Fibroblast of skin of abdomen (primary cell): ENCODE data around the gene TRHDE.
A peak's percentile ranks its signal among the peaks of the same experiment; 100 is the strongest.

Experiments
- DNase-seq: peaks from one replicate; pipeline ENCODE4 v3.0.0-alpha.2; 2013

The TRHDE gene

DNA sequence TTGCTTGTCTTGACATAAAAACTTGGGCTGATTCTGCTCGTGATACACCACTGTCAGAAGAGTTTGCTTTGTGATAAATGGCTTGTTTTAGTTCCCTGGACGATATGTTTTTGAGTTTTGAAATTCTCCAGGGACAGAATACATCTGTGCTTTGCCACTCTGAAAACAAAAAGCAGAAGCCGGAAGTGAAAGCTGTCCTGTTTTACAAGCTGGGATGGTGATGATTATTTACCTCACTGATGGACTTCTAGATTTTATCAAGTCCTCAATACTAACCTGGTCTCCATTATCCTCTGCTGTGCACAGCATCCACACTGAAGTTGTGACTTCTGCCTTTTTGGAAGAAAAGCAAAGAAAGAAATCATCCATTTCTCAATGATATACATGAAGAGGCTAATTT lies 251.6 kb downstream of the TRHDE start:
- DNase-seq, result no peak

DNA sequence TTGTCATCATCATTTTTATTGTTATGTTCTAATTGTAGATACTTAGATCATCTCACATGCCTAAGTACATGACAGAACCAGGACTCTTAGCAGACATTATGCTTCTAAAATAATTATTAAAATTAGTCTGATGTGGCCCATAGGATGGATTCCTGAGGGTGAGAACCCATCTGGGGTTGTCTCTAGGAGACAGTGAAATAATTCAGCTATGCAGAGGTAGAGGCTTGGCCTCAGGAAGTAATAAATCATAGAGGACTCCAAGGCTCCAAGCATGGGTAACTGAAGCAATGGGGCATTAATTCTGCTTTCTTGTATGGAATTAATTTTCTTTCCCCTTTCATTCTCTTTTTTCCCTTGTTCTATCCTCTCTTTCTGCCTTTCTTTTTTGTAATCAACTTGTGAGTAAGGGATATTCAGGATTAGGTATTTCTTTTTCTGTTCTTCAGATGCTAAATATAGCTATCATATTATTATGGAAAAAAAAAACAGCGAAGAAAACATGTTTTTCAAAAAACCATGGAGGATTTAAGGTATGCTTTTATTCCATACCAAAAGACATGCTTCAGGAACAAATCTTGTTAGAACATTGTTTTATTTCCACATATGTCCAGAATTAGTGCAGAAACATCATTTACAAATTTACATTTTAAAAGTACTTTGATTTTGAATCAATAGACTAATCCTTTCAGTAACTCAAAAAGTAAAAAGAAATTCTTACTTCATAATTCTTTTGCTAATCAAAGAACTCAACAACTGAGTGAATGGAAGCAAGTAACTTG lies 263.2 kb downstream of the TRHDE start:
- peak; percentile 41 for DNase-seq

DNA sequence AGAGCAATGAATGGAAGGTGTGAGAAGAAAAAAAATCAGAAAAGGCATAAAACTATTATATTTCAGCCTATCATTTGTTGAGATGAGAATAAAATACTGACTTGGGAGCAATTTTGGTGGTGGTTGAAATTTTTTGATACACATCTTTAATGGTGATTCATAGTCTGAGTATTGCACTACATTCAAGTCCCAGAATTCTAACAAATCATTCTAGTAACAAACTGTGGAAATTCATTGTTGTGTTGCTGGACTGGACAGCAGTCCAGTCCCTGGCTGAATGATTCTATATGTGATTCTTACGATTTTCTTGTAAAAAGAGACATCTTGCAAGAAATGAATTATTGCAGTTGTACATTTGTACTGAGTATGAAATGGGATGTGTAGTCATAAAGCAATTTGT lies 268.6 kb downstream of the TRHDE start:
- peak; percentile 82 for DNase-seq

DNA sequence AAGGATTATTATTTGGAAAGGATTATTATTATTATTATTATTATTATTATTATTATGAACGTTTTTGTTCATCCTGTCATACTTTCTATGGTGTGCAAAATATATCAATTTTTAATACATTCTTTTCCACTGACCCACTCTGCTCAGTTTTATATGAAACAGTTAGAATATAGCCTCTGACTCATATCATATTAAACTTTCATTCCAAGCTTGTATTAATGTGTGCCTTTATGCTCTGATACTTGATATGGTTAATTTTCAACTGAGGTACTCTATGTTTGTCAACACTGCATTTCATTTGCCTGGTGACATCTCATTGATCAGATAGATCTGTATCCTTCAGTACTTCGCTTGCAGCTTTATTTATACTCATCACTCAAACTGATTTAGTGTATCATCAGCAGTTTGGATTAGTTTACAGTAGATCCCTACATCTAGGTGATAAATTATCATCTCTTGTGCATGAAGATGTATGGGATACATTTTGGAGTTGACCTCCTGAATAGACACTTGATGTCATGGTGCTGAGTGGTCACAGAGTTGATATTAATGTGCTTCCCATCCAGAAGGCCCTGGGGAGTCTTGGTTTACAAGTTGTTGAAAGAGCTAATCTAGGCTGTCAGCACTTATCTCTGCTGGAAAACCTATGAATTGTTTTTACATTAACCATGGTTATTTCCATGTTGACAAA lies 271.8 kb downstream of the TRHDE start:
- DNase-seq, result peak; percentile 35

DNA sequence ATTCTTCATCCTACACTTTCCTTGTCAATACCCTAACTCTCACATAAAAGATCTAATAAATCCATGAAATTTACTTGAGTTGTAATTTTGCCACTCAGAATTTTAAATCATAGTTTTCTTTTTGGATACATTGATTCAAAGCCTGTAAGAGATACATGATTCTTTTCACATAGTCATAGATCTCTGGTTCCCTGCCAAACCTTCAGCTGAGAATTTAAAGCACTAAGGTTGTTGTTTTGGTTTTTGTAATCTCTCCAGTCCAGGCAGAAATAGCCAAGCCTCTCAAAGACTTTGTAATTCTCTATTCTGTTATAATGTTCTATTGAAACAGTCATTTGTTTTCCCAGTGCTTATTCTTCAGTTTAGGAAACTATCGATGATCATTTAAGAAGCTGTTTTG lies 273.9 kb downstream of the TRHDE start:
- DNase-seq, result peak; percentile 51

DNA sequence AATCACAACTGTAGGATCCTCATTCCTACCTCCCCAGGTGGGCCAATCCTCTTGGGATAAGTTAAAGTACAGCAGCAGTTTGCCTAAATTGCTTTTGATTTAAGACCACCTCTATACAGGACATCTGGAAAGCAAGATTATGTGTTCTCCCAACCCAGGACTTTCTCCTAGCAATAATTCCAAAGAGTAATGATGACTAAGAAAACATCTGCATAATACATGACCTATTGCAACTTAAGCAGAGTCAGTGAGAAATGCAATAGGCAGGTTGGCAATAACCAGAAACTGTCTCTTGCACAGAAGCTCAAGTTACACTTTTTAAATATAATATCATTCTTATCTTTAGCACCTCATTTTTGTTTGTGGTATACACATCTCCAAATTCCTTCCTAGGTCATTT lies 275.4 kb downstream of the TRHDE start:
- DNase-seq, result peak; percentile 61

DNA sequence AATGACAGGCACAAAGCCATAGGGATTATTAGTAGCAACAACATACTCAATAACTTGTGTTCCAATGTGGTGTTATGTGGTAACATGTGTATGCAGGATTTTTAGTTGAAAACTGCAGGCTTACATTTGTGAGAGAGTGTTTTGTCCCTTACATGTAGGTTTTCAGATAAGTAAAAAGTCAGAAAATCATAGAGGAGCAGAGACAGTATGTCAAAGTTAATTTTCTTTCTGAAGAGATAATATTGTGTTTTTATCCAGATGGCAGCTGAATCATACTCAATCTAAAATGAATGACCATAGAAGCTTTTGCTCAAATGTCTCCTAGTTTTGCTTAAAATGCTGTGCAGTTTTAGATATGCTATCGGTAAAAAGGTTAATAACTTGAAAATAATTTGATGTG lies 277.0 kb downstream of the TRHDE start:
- DNase-seq, result no peak

DNA sequence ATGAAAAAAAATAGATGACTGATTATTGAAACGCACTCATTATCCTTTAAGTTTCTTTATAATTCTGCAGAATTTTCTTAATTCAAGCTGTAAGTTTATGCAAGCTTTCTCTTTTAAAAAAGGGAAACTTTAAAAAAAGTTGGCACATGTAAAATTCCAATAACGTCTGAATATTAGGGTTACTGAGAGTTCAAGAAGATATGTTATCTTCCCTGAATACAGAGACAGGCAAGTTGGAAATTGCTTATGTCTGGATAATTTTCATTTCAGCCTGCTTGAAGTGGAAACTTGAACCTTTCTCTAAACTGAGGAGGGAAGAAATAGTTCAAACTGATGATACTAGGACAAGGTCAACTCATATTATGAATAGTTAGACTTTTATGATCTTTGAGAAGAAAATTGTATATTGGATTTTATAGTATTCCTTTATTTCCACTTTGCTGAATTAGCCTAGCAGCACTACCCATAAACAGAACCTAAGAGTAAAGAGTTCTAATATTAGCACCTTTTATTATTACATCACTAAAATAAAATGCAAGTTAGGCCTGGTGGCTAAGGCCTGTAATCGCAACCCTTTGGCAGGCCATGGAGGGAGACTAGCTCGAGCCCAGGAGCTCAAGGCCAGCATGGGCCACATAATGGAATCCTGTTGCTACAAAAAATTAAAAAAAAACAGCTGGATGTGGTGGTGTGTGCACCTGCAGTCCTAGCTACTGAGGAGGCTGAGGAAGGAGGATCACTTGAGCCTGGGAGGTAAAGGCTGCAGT lies 288.0 kb downstream of the TRHDE start:
- no peak for DNase-seq

DNA sequence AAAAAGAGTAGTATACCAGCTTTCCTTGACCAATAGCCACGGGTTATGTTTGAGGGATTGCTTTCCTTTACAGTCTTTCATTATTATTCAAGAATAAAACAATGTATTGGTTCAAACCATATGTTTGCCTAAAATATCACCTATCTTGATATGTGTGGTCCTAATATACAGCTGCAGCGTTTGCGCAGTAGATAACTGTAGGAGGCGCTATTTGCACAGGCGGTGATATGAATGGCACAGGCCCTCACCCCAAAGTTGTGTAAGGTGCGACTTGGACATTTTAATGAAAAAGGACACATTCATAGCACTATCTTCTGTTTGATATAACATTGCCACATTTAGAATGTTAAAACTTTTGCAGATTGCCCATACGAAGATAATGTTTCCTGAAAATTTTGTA lies 298.4 kb downstream of the TRHDE start:
- no peak for DNase-seq

DNA sequence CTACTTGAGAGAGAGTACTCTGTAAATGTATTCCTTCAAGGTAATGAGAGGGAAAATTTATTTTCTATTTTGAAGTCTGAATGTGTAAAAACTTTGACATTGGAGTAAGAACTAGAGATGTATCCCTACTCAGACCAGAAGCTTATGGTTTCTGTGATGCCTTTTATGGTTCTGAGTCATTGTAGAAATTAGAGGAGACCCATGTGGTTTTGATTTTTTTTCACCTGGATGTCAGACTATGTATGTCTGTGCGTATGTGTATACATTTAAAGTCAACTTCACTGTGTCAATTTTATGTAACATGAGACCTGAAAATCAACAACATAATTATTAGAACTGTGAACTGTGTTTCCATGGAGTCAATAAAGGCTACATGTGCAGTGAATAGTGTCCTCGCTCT lies 302.0 kb downstream of the TRHDE start:
- DNase-seq, result peak; percentile 50

DNA sequence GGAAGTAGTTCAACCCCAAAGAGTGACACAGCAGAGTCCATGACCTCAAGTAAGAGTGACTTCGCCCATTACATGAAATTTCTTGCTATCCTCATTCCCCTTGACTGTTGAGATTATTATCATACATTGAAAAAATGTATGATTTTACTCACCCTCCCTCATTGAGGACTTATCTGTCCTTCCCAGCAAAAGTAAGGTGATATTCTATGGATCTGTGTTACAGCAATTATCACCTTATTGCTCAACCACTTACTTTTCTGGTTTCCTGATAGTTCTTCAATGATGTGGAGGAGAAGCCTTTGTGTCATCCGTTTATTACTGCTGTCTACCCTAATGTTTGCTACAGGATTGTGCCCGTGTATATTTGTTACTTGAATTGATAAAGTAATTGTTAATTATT lies 306.2 kb downstream of the TRHDE start:
- no peak for DNase-seq

DNA sequence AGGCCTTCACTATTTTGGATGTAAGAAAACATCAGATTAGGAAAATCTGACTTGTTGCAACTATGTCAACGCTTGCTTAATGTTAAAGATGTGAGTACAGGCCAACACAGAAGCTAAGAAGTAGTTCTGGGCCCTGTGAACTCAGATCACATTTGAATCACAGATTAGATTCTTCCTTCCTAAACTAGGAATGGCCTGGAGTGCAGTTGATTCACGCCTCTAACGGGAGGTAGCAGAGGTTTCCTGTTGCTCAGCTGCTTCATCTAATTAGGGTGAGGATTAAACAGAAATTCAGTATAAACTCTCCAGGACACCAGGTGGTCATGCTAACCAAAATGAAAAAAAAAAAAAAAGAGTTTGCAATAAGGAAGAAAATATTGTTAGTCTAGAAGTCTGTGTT lies 314.3 kb downstream of the TRHDE start:
- DNase-seq, result no peak

DNA sequence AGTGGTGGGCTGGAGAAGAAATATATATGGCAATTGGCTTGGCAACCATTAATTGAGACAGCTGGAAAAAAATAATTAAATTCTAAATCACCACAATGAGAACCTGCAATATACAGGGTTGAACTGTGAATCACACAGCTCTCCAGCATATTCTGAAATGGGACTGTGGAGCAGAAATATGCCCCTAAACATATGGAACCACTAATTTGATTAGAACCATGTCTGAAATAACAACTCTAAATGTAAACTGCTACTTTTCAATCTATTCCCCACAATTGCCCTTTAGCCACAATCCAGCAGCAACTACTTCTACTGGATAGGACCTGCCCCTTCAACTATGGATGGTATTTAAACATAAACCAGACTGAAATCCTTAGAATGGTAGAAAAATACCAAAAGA lies 330.4 kb downstream of the TRHDE start:
- DNase-seq, result peak; percentile 72

DNA sequence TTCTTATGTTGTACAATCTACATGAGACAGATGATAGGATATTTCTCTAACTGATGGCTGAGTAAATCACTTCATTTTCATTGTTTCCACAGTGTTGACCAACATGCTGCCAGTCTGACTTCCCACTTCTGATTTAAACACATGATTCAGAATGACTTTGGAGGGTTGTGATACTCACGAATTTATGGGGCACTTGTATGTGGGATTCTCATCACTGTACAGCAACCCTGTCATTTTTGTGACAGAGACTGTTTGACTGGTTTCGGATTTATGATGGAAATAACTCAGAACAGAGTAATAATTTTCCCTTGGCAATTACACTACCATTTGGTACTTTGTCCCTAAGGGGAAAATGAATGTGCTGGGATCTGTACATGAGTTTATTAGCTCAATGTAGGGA lies 333.8 kb downstream of the TRHDE start:
- DNase-seq, result no peak

DNA sequence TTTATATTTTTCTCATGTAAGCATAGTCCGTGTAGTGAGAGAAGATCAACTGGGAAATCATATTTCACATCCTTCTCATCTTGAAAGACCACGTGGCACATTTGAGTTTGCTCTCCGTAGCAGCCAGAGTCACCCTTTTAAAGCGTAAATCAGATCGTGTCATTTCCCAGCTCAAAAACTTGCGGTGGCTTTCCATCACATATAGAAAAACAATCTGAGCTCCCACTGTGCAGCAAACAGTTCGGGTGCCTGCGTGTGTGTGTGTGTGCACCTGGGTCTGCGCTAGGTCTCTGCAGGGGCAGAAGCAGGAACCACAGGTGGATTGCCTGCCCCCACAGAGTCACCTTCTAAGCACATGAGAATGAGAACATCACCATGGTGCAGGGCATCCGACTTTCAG lies 338.2 kb downstream of the TRHDE start:
- DNase-seq, result no peak

DNA sequence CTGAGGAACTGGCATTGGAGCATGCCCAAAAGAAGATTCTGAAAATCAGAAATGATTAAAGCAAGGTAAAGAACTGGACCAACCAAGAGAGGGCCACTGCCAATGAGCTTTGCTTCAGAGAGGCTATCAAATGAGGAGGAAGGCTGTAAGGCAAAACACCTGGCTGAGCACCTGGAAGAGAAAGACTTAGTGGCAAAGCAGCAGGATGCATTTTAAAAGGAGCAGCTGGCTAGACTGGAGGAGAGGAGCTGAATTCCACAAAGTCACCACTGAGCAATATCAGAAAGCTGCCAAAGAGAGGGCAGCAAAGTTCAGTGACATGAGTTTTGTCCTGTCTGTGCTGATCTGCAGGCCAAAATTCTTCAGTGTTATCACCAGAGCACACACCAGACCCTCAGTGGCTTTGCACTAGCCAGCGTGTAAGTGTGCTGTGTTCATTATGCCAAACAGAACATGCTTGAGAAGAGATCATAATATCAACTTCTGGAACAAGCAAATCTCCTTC lies 338.7 kb downstream of the TRHDE start:
- DNase-seq, result no peak

DNA sequence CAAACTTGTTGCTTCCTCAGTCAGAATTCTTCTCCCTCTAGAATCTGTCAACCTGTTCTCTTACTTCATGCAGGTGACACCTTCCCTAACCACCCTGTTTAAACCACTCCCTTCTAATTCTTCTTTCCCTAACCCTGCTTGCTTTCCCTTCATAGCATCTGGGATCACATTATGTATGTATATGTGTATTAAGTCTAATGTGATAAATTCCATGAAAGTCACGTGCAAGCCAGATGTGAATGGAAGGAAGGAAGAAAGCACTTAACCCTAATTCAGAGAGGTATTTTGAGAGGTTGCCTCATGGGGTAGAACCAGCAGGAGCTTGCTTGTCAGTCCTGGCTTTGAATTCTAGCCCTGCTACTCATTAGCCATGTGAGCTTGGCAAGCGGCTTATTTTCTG lies 340.0 kb downstream of the TRHDE start:
- peak; percentile 3 for DNase-seq

DNA sequence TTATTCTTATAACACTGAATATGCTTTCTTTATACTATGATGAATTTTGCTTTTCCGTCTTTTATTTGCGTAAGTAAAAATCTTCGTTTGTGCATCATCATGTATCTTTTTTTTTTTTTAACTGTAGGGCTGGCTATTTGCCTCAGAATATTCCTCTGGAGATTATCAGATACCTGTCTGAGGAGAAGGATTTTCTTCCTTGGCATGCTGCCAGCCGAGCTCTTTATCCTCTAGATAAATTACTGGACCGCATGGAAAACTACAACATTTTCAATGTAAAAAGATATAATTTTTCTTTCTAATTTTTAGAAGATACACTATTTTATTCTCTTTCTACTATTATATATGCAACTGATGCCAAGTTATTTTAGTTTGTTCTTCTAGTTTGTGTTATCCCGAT lies 346.6 kb downstream of the TRHDE start:
- no peak for DNase-seq

DNA sequence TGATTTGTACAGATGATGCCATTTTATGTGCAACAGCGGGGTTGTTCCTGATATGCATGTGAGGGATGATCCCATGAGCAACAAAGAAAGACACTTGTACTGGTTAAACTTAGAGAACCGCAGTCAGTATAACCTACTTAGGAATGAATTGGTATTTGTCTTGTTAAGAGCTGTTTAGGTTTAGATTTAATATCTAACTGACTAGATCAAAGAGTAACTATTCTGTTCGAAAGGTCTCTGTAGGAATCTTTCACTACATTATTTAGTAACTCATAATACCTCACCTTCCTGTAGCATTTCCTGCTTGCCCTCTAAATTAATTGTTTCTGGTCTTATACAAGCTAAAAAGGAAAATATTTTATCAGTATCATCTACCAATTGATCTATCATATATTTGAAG lies 350.4 kb downstream of the TRHDE start:
- DNase-seq, result no peak

DNA sequence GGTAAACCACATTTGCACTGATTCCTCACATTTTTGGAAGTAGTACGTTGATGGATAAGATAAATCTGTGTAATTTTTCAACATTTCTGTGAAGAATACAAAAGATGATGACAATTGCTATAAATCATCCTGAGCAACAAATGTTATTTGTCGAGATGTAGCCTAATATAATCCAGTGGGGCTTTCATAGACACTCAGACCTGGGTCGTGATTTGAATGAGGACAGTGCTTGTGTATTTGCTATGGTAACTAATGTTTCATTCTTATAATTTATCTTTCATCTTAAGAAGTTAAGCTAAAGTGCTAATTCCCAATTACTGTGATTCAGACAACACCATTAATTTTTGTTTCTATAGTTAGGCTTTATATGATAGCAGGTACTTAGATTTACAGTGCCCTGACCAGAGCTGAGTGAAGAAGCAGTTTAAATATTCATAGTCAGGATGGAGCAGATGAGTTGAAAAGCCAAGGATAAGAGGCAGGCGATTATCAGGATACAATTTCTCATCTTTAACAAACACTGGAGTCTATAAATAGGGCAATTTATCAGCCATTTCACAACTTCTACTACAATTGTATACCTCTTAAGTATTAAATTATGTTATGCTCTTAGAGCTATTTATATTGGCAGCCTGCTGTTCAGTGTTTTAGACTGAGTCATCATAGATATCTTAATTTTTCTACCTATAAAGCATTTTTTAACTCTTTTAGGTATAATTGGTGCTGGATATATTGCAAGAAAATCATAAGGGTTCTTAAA lies 359.9 kb downstream of the TRHDE start:
- peak; percentile 3 for DNase-seq

DNA sequence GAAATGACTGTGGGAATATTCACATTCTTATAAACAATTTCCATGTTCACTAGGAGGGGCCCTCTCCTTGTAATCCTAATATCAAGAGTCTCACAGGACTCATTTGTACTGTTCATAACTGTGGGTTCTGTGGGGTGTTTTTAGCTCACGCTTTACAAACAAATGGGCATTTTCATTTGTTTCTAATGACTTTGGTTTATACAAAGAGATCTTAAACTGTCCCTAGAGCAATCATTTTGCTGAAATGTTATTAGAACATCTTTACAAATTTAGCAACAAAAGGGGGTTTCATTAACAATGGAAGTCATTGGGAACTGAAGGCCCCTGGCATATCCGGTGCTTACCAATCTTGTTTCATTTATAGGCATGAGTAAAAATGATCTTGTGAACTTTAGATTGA lies 370.5 kb downstream of the TRHDE start:
- DNase-seq, result no peak

DNA sequence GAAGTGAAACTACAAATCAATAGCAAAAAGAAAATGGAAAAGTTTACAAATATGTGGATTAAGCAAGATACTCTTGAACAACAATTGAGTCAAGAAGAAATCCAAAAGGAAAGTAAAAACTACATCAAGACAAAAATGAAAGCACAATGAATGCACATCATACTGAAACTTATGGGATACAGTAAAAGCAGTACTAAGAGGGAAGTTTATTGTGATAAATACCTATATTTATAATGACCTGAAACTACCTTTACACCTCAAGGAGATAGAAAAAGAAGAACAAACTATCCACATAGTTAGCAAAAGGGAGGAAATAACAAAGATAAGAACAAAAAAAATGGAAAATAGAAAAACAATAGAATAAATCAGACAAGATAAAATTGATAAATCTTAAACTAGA lies 375.0 kb downstream of the TRHDE start:
- no peak for DNase-seq

DNA sequence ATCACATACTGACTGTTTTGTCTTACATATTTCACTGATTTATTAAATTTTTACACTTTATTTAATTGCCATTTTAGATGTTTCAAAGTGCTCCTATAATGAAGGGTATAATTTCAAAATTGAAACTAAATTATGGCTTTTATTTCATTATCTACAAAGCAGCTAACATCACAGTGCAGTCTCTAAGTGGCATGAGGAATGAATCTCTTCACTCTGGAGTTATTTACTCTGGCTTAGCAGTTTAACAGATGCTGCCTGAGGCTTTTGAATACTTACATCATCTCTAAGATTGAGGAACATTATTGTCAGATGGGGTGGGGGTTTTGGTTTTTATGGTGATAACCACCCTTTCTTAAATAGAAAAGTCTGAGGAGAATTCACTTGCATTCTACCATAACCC lies 386.4 kb downstream of the TRHDE start:
- DNase-seq, result no peak
